C4-2B (cell line): ENCODE measurements around the gene GAA.

Experiments used
- H3K27ac ChIP-seq: fragments of 450-650 bp; 2 replicates; pipeline ENCODE4 v1.5.1; 2017
- CTCF ChIP-seq: fragments of 450-650 bp; conservative IDR thresholded peaks from 2 replicates; pipeline ENCODE4 v1.5.1; 2017; ENCODE audit warnings: mild to moderate bottlenecking
- ZFX ChIP-seq: fragments of 450-650 bp; IDR thresholded peaks from 2 replicates; pipeline ENCODE4 v1.6.1; 2017

GAA gene

GRCh38 chr17:80116276-80116920 is 15.0 kb downstream of the GAA start:
- H3K27ac ChIP-seq, result no peak overlapping the region
- TF ChIP-seq CTCF (no peak), ZFX (no peak)

GRCh38 chr17:80116921-80117380 is 15.6 kb downstream of the GAA start:
- no peak for TF ChIP-seq CTCF
- H3K27ac ChIP-seq, result no peak overlapping the region

DNA sequence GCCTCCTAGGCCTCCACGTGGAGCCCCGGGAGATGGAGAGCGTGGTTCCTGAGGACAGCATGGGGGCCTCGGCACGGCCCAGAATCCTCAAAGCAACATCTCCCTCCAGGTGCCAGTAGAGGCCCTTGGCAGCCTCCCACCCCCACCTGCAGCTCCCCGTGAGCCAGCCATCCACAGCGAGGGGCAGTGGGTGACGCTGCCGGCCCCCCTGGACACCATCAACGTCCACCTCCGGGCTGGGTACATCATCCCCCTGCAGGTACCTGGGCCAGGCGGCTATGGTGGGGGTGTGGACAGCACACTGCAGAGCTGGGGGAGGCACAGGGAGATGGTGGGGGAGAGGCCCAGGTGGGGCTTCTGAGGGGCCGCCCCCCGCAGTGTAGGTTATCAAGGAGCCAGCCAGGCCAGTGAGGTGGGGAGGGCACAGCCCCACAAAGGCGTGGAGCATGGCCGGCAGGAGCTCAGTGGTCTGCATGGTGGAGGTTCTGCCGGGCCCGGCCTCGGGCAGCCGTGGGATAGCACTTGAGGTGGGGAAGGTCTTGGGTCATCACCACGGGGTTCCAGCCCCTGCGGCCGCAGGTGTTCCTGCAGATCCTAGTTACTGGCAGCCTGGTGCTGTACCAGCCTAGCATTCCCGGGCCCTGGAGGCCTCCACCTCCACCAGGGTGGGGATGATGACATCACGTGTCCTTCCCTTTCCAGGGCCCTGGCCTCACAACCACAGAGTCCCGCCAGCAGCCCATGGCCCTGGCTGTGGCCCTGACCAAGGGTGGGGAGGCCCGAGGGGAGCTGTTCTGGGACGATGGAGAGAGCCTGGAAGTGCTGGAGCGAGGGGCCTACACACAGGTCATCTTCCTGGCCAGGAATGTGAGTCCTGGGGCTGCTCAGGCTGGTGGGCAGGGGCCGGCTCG is 16.4 kb downstream of the GAA start:
- no peak overlapping the region for H3K27ac ChIP-seq
- TF ChIP-seq ZFX (no peak), CTCF (no peak)

DNA sequence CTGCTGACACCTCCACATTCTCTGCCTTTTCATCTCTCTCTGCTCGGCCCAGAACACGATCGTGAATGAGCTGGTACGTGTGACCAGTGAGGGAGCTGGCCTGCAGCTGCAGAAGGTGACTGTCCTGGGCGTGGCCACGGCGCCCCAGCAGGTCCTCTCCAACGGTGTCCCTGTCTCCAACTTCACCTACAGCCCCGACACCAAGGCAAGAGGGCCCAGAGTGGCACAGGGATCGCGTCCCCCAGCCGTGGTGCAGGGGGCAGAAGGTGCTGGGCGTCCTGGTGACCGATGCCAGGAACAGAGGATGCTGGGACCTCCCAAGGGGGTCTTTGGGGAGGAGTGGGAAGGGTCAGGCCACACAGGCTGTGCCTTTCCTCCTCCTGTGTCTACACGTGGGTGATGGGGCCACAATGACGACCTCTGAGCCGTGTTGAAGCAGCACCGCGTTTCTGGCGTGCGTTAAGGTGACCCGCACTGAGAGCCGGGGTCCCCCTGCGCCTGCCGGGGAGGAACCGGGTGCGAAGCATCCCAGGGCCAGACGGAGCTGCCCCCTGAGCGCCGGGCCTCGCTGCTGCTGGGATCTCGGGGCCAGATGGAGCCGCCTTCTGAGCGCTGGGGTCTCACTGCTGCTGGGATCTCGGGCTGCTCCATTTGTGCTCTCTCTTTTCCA is 17.4 kb downstream of the GAA start:
- TF ChIP-seq CTCF (no peak), ZFX (no peak)
- H3K27ac ChIP-seq, result no peak overlapping the region

- H3K27ac ChIP-seq, result no peak overlapping the region
- TF ChIP-seq CTCF (no peak), ZFX (no peak)
Measured at GRCh38 chr17:80119271-80119791, 17.9 kb downstream of the GAA start.

GRCh38 chr17:80119839-80120238 is 18.5 kb downstream of the GAA start:
- H3K27ac ChIP-seq, result no peak overlapping the region
- TF ChIP-seq ZFX, result no peak
- no peak for TF ChIP-seq CTCF
